HCT116 (cell line): Measurements from ENCODE around the gene USP47. TPM values are rescaled to one million over a fixed set of nuclear protein-coding genes. Genes with fewer than 3 reads are reported as not detected.
A peak's percentile ranks its signal among the peaks of the same experiment; 100 is the strongest.

Experiments
- ATAC-seq: fragments of 200-7000 bp; cut with Tn5 transposase; 2 replicates; pipeline ENCODE4 v1.9.1; 2020; ENCODE audit warnings: mild to moderate bottlenecking, moderate library complexity
- BruUV-seq: library from RNA; stranded (reverse); fragments of 400-500 nt; replicated peaks from 2 replicates; lab custom pipeline; 2021; lab: Mats Ljungman, UMichigan
- CTCF ChIA-PET: fragments of 300-600 bp; sonication (Branson Sonifier 250); formaldehyde crosslinking; loops from one replicate; lab custom pipeline; 2021; ENCODE audit warnings: antibody characterized with exemption; lab: Charles Lee
- POLR2A ChIA-PET: fragments of 300-600, 350-600 bp; sonication (Branson Sonifier 250); formaldehyde crosslinking; loops from one replicate; lab custom pipeline; 2021; ENCODE audit warnings: antibody characterized with exemption; lab: Charles Lee
- RAD21 ChIA-PET, 2 experiments: fragments of 300-600 bp; sonication (Branson Sonifier 250); formaldehyde crosslinking; loops; one replicate each; lab custom pipeline; 2023; ENCODE audit warnings: low total read pairs in 2 of 2; ENCODE audit not compliant: uncharacterized antibody in 2 of 2, unreplicated experiment in 2 of 2, low non-redundant PET in 1 of 2; lab: Charles Lee
- DNase-seq: peaks from one replicate; pipeline ENCODE4 v3.0.0-alpha.2; 2010; ENCODE audit warnings: low read depth, low spot score
- H2AFZ ChIP-seq: fragments of 200-600 bp; shearing (Covaris generic), sonication (generic); 2 replicates; pipeline ENCODE4 v1.6.1; 2017; ENCODE audit warnings: low read depth, mixed run types, mixed read lengths, antibody characterized with exemption, low read length; ENCODE audit not compliant: poor library complexity, severe bottlenecking
- H3K27ac ChIP-seq: 2 replicates; pipeline ENCODE4 v1.5.1; 2012; ENCODE audit warnings: low read depth, low read length
- H3K27me3 ChIP-seq: fragments of 200-600 bp; sonication (generic); 2 replicates; pipeline ENCODE4 v1.6.1; 2016; ENCODE audit warnings: mixed run types, low read length, mixed read lengths; ENCODE audit not compliant: insufficient read depth
- H3K36me3 ChIP-seq, 2 experiments: fragments of 200-500 bp in 1 of 2; fragments of 200-600 bp in 1 of 2; sonication (Bioruptor generic) in 1 of 2; sonication (generic) in 1 of 2; 2 replicates each; pipeline versions ENCODE4 v1.5.1 to v1.6.1; 2014 to 2016; ENCODE audit warnings: low read length in 2 of 2, inconsistent platforms in 1 of 2, mixed read lengths in 1 of 2, mixed run types in 1 of 2; ENCODE audit not compliant: insufficient read depth in 2 of 2, control insufficient read depth in 1 of 2
- H3K4me1 ChIP-seq, 2 experiments: fragments of 200-600 bp in 1 of 2; sonication (generic) in 1 of 2; 2 replicates each; pipeline versions ENCODE4 v1.5.1 to v1.6.1; 2012 to 2017; ENCODE audit warnings: low read length in 2 of 2, inconsistent platforms in 1 of 2, mild to moderate bottlenecking in 1 of 2, mixed read lengths in 1 of 2, mixed run types in 1 of 2, moderate library complexity in 1 of 2; ENCODE audit not compliant: insufficient read depth in 2 of 2, control insufficient read depth in 1 of 2
- H3K4me2 ChIP-seq: fragments of 200-600 bp; sonication (generic); 2 replicates; pipeline ENCODE4 v1.6.1; 2017; ENCODE audit warnings: mixed run types, low read length, mixed read lengths
- H3K4me3 ChIP-seq, 2 experiments: fragments of 200-600 bp in 1 of 2; sonication (generic) in 1 of 2; replicated peaks in 1 of 2; 2 replicates each; pipeline ENCODE4 v1.5.1; 2011 to 2016; ENCODE audit warnings: low read length in 2 of 2, control low read depth in 1 of 2, low read depth in 1 of 2, mild to moderate bottlenecking in 1 of 2, mixed read lengths in 1 of 2, mixed run types in 1 of 2
- H3K79me2 ChIP-seq: fragments of 200-600 bp; sonication (generic); 2 replicates; pipeline ENCODE4 v1.6.1; 2017; ENCODE audit warnings: mild to moderate bottlenecking, mixed run types, low read length, moderate library complexity, mixed read lengths; ENCODE audit not compliant: insufficient read depth
- H3K9ac ChIP-seq: fragments of 200-600 bp; sonication (generic); 2 replicates; pipeline ENCODE4 v1.6.1; 2016; ENCODE audit warnings: low read length, mixed read lengths
- H3K9me2 ChIP-seq: fragments of 200-600 bp; sonication (generic), shearing (Covaris generic); 2 replicates; pipeline ENCODE4 v1.6.1; 2017; ENCODE audit warnings: mixed run types, mild to moderate bottlenecking, moderate library complexity; ENCODE audit not compliant: insufficient read depth
- H3K9me3 ChIP-seq, 2 experiments: fragments of 200-500 bp in 1 of 2; fragments of 200-600 bp in 1 of 2; sonication (Bioruptor generic) in 1 of 2; sonication (generic) in 1 of 2; 2 replicates each; pipeline ENCODE4 v1.6.1; 2014 to 2017; ENCODE audit warnings: low read length in 2 of 2, mixed read lengths in 2 of 2, inconsistent platforms in 1 of 2, low read depth in 1 of 2, mild to moderate bottlenecking in 1 of 2, mixed run types in 1 of 2, moderate library complexity in 1 of 2; ENCODE audit not compliant: control insufficient read depth in 1 of 2, insufficient read depth in 1 of 2
- H4K20me1 ChIP-seq: fragments of 200-600 bp; sonication (generic), shearing (Covaris generic); 2 replicates; pipeline ENCODE4 v1.6.1; 2017; ENCODE audit warnings: mixed run types, mild to moderate bottlenecking, moderate library complexity; ENCODE audit not compliant: insufficient read depth
- CBX3 ChIP-seq: IDR thresholded peaks from 2 replicates; pipeline ENCODE4 v1.6.1; 2012; ENCODE audit warnings: low read depth
- CEBPB ChIP-seq: IDR thresholded peaks from 2 replicates; pipeline ENCODE4 v1.6.1; 2012; ENCODE audit warnings: low read depth
- EGR1 ChIP-seq: IDR thresholded peaks from 2 replicates; pipeline ENCODE4 v1.6.1; 2012; ENCODE audit warnings: low read depth
- EZH2 ChIP-seq: fragments of 200-600 bp; sonication (generic); IDR thresholded peaks from 2 replicates; pipeline ENCODE4 v1.6.1; 2017; ENCODE audit warnings: antibody characterized with exemption, mixed run types
- EZH2phosphoT487 ChIP-seq: fragments of 200-600 bp; IDR thresholded peaks from 2 replicates; pipeline ENCODE4 v1.6.1; 2018; ENCODE audit warnings: antibody characterized with exemption, borderline replicate concordance
- JUND ChIP-seq: IDR thresholded peaks from 2 replicates; pipeline ENCODE4 v1.6.1; 2012
- MAX ChIP-seq: IDR thresholded peaks from 2 replicates; pipeline ENCODE4 v1.6.1; 2012
- POLR2AphosphoS5 ChIP-seq: IDR thresholded peaks from 2 replicates; pipeline ENCODE4 v1.6.1; 2011; ENCODE audit warnings: mild to moderate bottlenecking, low read depth, low read length, moderate library complexity
- RAD21 ChIP-seq: IDR thresholded peaks from 2 replicates; pipeline ENCODE4 v1.6.1; 2012; ENCODE audit warnings: low read depth, mild to moderate bottlenecking
- REST ChIP-seq: IDR thresholded peaks from 2 replicates; pipeline ENCODE4 v1.6.1; 2012; ENCODE audit warnings: low read depth
- SIN3A ChIP-seq: IDR thresholded peaks from 2 replicates; pipeline ENCODE4 v1.6.1; 2012; ENCODE audit warnings: low read depth
- YY1 ChIP-seq: IDR thresholded peaks from 2 replicates; pipeline ENCODE4 v1.6.1; 2011; ENCODE audit warnings: low read length, low read depth, moderate library complexity, mild to moderate bottlenecking; ENCODE audit not compliant: insufficient replicate concordance; ENCODE audit errors: extremely low read depth
- ZBTB33 ChIP-seq: IDR thresholded peaks from 2 replicates; pipeline ENCODE4 v1.6.1; 2011; ENCODE audit warnings: mild to moderate bottlenecking, low read length, moderate library complexity; ENCODE audit not compliant: insufficient replicate concordance; ENCODE audit errors: extremely low read depth
- ZFX ChIP-seq: fragments of 450-650 bp; IDR thresholded peaks from 2 replicates; pipeline ENCODE4 v1.6.1; 2017
- intact Hi-C: fragments of 100-400 bp; cut with micrococcal nuclease; formaldehyde crosslinking; loops from 2 replicates; pipeline ENCODE4 v1.10.0; 2022
- total RNA-seq: library from RNA; stranded (reverse); gene quantifications from one replicate; pipeline ENCODE4 v1.2.1, GENCODE V29; 2021; ENCODE audit not compliant: unreplicated experiment

The USP47 gene
- total RNA-seq, 1 experiment from 2014 or later = 18.9 TPM

GRCh38 chr11:11844272-11844671 lies 2.5 kb downstream of the USP47 start (continued):
- TF ChIP-seq REST (no peak), SIN3A (no peak), YY1 (no peak), MAX (no peak), EZH2phosphoT487 (no peak), ZFX (no peak), POLR2AphosphoS5 (no peak), RAD21 (no peak)
- TF ChIP-seq, all 23 proteins: peak for 0

- Histone ChIP-seq H3K27ac (no peak overlapping the region), H3K9me3 (no peaks in the 10 kb centered on the region), H2AFZ (no peak overlapping the region), H3K36me3 (no peaks in the 10 kb centered on the region), H3K9me2 (no peaks in the 10 kb centered on the region), H3K9ac (no peak overlapping the region; the same call in 1 of the 2 replicates), H4K20me1 (peaks cover 13% of the 10 kb centered on the region; the same call in 1 of the 2 replicates), H3K79me2 (peaks cover 83% of the 10 kb centered on the region), H3K4me1 (peaks cover 34 to 51% of the 10 kb centered on the region in 2 experiments), H3K27me3 (no peaks in the 10 kb centered on the region), H3K4me2 (peak overlapping the region; percentile 89), H3K4me3 (peak overlapping the region in 1 of 2 experiments; percentile 24; a peak in 1 of 4 replicates)
- ATAC-seq = no peak
- BruUV-seq = no TSS peak
- POLR2A ChIA-PET = interaction anchor here (0.9 kb wide), 1 partner anchor 26 kb away, joined by 4 read pairs; no protein-coding TSS in a partner anchor
- peak; percentile 52 for DNase-seq
- RAD21 ChIA-PET = interaction anchor here in 1 of 2 experiments (0.9 kb wide), 1 partner anchor 31 kb away, joined by 3 read pairs; no protein-coding TSS in a partner anchor
- intact Hi-C loops = no loop called here
- CTCF ChIA-PET = interaction anchor here (1.0 to 1.3 kb wide), 3 partner anchors 46 to 199 kb away, joined by 3 read pairs; no protein-coding TSS in a partner anchor
- TF ChIP-seq JUND (peak; percentile 19; the same call in 1 of the 2 replicates), CBX3 (peak; percentile 53; the same call in 1 of the 2 replicates), ZFX (no peak), EZH2 (no peak), MAX (0 out of 2 replicates have a peak, but pooled peaks have one; percentile 8), ZBTB33 (no peak), EGR1 (0 out of 2 replicates have a peak, but pooled peaks have one; percentile 35), REST (no peak), CEBPB (0 out of 2 replicates have a peak, but pooled peaks have one; percentile 38)
These were observed 3.3 kb downstream of the USP47 start for GRCh38 chr11:11845071-11845470.
